Lower lobe of right lung (tissue), 2 donors: Measurements from ENCODE around the gene TMEM120B. TPM values are rescaled to one million over a fixed set of nuclear protein-coding genes. Genes with fewer than 3 reads are reported as not detected.

ENCODE experiments used
- ATAC-seq, 2 donors: fragments of 200-7000 bp; cut with Tn5 transposase; one replicate each; pipeline ENCODE4 v1.9.1; 2020 to 2022; ENCODE audit warnings: mild to moderate bottlenecking in 2 of 2, moderate library complexity in 2 of 2
- DNase-seq: peaks from one replicate; pipeline ENCODE4 v3.0.0-alpha.2; 2020
- H3K27ac ChIP-seq: fragments of 200-600 bp; one replicate; pipeline ENCODE4 v1.8.0; 2022
- H3K27me3 ChIP-seq: fragments of 200-600 bp; one replicate; pipeline ENCODE4 v1.8.0; 2022; ENCODE audit warnings: low read depth
- H3K36me3 ChIP-seq: fragments of 200-600 bp; one replicate; pipeline ENCODE4 v1.8.0; 2022; ENCODE audit warnings: mild to moderate bottlenecking
- H3K4me1 ChIP-seq: fragments of 200-600 bp; one replicate; pipeline ENCODE4 v1.8.0; 2022
- H3K4me3 ChIP-seq: fragments of 200-600 bp; one replicate; pipeline ENCODE4 v1.8.0; 2022; ENCODE audit warnings: mild to moderate bottlenecking
- H3K9me3 ChIP-seq: fragments of 200-600 bp; one replicate; pipeline ENCODE4 v1.8.0; 2022
- CTCF ChIP-seq: fragments of 200-600 bp; IDR thresholded peaks from one replicate; pipeline ENCODE4 v1.8.0; 2022; ENCODE audit warnings: antibody characterized with exemption, mild to moderate bottlenecking
- intact Hi-C: fragments of 100-400 bp; cut with DNase I; formaldehyde crosslinking; loops from one replicate; pipeline ENCODE4 v1.11.0; 2022
- total RNA-seq: library from RNA; stranded (reverse); fragmentation: NEBNext Ultra II Directional; extraction: Animal tissue kit (Norgen Biotek cat#: 25700); gene quantifications from one replicate; pipeline ENCODE4 v1.2.1, GENCODE V29; 2021
- donor health status: DM: no; HTN: yes; CAD: no; lungs with severe emphysema.

The TMEM120B gene
- total RNA-seq, 1 donor from 2014 or later, result 13.4 TPM

GRCh38 chr12:121810234-121810817 lies 97.8 kb downstream of the TMEM120B start:
- no peak overlapping the region for H3K4me3 ChIP-seq
- H3K27me3 ChIP-seq, result no peaks in the 10 kb centered on the region
- no peak for TF ChIP-seq CTCF
- H3K9me3 ChIP-seq, result no peaks in the 10 kb centered on the region
- intact Hi-C loops, result no loop called here
- DNase-seq, result no peak
- peaks cover 57% of the 10 kb centered on the region for H3K36me3 ChIP-seq
- no peak for ATAC-seq
- no peak overlapping the region for H3K27ac ChIP-seq
- peaks cover 61% of the 10 kb centered on the region for H3K4me1 ChIP-seq

DNA sequence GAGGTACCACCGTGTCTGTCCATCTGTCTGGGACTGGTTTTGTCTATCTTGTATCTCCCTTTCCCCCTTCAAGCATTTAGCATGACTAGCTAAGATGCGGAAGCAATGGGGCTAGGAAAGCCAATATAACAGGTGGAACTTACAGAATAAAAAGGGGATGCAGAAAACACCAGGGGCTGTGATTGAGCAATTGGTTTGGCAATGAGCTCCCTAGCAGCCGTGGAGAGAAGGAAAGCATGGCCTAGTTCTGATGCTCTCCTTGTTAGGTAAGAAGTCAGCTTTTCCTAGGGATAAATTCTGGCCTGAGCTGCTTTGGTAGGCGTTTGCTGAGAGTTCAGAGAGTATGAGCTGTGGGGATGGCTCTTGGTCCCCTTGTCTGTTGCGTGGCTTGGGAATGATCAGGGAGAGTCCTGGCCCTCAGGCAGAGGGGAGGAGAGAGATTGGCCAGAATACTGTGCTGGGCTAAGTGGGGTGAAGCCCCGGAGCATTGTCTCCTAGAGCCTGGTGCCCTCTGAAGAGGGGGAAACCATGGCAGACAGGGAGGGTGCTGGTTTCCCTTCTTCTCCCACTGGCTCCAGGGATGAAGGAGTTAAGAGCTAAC lies 98.4 kb downstream of the TMEM120B start:
- intact Hi-C loops, result no loop called here
- H3K27ac ChIP-seq, result peak overlapping the region; percentile 65
- H3K36me3 ChIP-seq, result peaks cover 63% of the 10 kb centered on the region
- H3K4me1 ChIP-seq, result peaks cover 55% of the 10 kb centered on the region
- no peak for DNase-seq
- no peak for ATAC-seq
- no peaks in the 10 kb centered on the region for H3K27me3 ChIP-seq
- H3K9me3 ChIP-seq, result no peaks in the 10 kb centered on the region
- peak overlapping the region; percentile 74 for H3K4me3 ChIP-seq
- TF ChIP-seq CTCF, result no peak

DNA sequence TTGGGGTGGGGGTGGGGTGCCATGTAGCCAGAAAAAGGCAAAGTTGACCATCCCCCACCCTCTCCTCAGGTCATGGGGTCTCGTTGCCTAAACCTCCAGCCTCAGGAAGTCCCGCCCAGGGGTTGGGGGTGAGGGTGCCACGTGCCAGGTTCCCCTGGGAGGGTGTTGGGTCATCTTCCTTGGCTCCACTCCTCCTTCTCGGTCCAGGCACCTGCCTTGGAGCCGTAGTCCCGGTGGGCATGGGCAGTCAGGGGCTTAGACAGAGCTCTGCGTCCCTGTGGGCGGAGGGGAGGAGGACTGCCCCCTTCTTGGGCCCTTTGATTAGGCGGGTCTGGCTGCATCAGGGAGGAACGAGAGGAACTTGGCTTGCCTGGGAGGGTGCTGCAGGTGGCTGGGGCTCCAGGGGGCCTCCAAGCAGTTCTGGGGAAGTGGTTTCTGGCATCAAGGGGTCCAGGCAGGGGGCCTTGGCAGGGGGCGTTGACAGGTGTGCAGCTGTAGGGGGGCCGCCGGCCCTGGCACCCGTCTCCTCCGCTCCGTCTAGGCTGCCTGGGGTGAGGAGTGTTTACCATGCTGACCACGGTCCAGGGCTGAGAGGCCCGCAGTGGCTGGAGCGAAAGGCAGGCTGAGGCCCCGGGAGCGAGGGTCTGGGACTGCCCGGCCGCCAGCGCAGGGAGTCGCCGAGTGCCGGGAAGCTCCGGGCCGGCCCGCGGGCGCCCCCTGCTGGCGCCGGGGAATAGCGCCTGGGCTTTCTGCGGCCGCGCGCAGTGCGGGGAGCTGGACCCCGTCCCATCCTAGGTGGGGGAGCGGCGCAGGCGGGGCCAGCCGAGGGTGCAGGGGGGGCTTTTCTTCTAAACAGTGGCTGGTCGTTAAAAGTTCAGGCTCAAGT lies 99.1 kb downstream of the TMEM120B start:
- intact Hi-C loops, result no loop called here
- H3K4me3 ChIP-seq, result peak overlapping the region; percentile 74
- peaks cover 69% of the 10 kb centered on the region for H3K36me3 ChIP-seq
- no peaks in the 10 kb centered on the region for H3K9me3 ChIP-seq
- peak; percentile 99 for TF ChIP-seq CTCF
- peaks cover 47% of the 10 kb centered on the region for H3K4me1 ChIP-seq
- DNase-seq (peak; percentile 83), ATAC-seq (peak; percentile 94 to 95)
- H3K27ac ChIP-seq, result peak overlapping the region; percentile 65
- H3K27me3 ChIP-seq, result no peaks in the 10 kb centered on the region

GRCh38 chr12:121812320-121812871 lies 99.8 kb downstream of the TMEM120B start:
- intact Hi-C loops, result no loop called here
- H3K4me1 ChIP-seq, result peaks cover 40% of the 10 kb centered on the region
- no peaks in the 10 kb centered on the region for H3K27me3 ChIP-seq
- H3K9me3 ChIP-seq, result no peaks in the 10 kb centered on the region
- peak; percentile 92 to 93 for ATAC-seq
- H3K36me3 ChIP-seq, result peaks cover 71% of the 10 kb centered on the region
- peak overlapping the region; percentile 74 for H3K4me3 ChIP-seq
- DNase-seq, result peak; percentile 87
- H3K27ac ChIP-seq, result peak overlapping the region; percentile 65
- TF ChIP-seq CTCF, result peak; percentile 26
